HEK293T (cell line): Measurements from ENCODE around the gene RFC3.

Experiments
- CTBP1 ChIP-seq: fragments of 450-650 bp; IDR thresholded peaks from 2 replicates; pipeline ENCODE4 v1.6.1; 2016; ENCODE audit warnings: borderline replicate concordance
- FOXK2 ChIP-seq: fragments of 450-650 bp; IDR thresholded peaks from 2 replicates; pipeline ENCODE4 v1.6.1; 2016; ENCODE audit warnings: mild to moderate bottlenecking
- FOXM1 ChIP-seq: fragments of 450-650 bp; IDR thresholded peaks from 2 replicates; pipeline ENCODE4 v1.6.1; 2017; ENCODE audit warnings: mild to moderate bottlenecking, borderline replicate concordance
- HDGF ChIP-seq: fragments of 450-650 bp; IDR thresholded peaks from 2 replicates; pipeline ENCODE4 v1.6.1; 2017; ENCODE audit warnings: antibody characterized with exemption, borderline replicate concordance
- LEF1 ChIP-seq: fragments of 450-650 bp; IDR thresholded peaks from 2 replicates; pipeline ENCODE4 v1.6.1; 2017; ENCODE audit warnings: mild to moderate bottlenecking, borderline replicate concordance
- NFRKB ChIP-seq: fragments of 450-650 bp; IDR thresholded peaks from 2 replicates; pipeline ENCODE4 v1.6.1; 2016; ENCODE audit warnings: mild to moderate bottlenecking, moderate library complexity
- PKNOX1 ChIP-seq: fragments of 450-650 bp; IDR thresholded peaks from 2 replicates; pipeline ENCODE4 v1.6.1; 2016
- SP1 ChIP-seq: fragments of 450-650 bp; IDR thresholded peaks from 2 replicates; pipeline ENCODE4 v1.6.1; 2017
- SUZ12 ChIP-seq: fragments of 450-650 bp; IDR thresholded peaks from 2 replicates; pipeline ENCODE4 v1.6.1; 2016; ENCODE audit warnings: mild to moderate bottlenecking
- TARDBP ChIP-seq: fragments of 450-650 bp; IDR thresholded peaks from 2 replicates; pipeline ENCODE4 v1.6.1; 2016
- ZNF384 ChIP-seq: fragments of 450-650 bp; IDR thresholded peaks from 2 replicates; pipeline ENCODE4 v1.6.1; 2016

GRCh38 chr13:33865945-33866344 lies 48.0 kb downstream of the RFC3 start:
- TF ChIP-seq FOXK2 (no peak), TARDBP (no peak), HDGF (no peak), ZNF384 (no peak), SUZ12 (no peak), SP1 (no peak), CTBP1 (no peak), LEF1 (no peak), NFRKB (no peak), FOXM1 (no peak), PKNOX1 (no peak)
